ENCODE results near the gene LLGL2.

- TF ChIP-seq, protein P1, sequence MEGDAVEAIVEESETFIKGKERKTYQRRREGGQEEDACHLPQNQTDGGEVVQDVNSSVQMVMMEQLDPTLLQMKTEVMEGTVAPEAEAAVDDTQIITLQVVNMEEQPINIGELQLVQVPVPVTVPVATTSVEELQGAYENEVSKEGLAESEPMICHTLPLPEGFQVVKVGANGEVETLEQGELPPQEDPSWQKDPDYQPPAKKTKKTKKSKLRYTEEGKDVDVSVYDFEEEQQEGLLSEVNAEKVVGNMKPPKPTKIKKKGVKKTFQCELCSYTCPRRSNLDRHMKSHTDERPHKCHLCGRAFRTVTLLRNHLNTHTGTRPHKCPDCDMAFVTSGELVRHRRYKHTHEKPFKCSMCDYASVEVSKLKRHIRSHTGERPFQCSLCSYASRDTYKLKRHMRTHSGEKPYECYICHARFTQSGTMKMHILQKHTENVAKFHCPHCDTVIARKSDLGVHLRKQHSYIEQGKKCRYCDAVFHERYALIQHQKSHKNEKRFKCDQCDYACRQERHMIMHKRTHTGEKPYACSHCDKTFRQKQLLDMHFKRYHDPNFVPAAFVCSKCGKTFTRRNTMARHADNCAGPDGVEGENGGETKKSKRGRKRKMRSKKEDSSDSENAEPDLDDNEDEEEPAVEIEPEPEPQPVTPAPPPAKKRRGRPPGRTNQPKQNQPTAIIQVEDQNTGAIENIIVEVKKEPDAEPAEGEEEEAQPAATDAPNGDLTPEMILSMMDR (IDR thresholded peaks at IDR 0.05), result no peak
- TF ChIP-seq POLR2A (IDR thresholded peaks at IDR 0.05), result no peak
These were observed 80.3 kb downstream of the LLGL2 start for GRCh38 chr17:75605790-75606189.
